DMS79 treated with DMSO at 0.1 percent for 48 hours (cell line): ENCODE results near the gene MED17.
"Not testable (repeated sequence)": the region's sequence is repeated elsewhere in the genome, so short reads cannot be mapped to it uniquely, and the experiment has no call there.

Experiments used
- DNase-seq: peaks from one replicate; lab custom pipeline; 2025; lab: John Stamatoyannopoulos, UW

The MED17 gene

DNA sequence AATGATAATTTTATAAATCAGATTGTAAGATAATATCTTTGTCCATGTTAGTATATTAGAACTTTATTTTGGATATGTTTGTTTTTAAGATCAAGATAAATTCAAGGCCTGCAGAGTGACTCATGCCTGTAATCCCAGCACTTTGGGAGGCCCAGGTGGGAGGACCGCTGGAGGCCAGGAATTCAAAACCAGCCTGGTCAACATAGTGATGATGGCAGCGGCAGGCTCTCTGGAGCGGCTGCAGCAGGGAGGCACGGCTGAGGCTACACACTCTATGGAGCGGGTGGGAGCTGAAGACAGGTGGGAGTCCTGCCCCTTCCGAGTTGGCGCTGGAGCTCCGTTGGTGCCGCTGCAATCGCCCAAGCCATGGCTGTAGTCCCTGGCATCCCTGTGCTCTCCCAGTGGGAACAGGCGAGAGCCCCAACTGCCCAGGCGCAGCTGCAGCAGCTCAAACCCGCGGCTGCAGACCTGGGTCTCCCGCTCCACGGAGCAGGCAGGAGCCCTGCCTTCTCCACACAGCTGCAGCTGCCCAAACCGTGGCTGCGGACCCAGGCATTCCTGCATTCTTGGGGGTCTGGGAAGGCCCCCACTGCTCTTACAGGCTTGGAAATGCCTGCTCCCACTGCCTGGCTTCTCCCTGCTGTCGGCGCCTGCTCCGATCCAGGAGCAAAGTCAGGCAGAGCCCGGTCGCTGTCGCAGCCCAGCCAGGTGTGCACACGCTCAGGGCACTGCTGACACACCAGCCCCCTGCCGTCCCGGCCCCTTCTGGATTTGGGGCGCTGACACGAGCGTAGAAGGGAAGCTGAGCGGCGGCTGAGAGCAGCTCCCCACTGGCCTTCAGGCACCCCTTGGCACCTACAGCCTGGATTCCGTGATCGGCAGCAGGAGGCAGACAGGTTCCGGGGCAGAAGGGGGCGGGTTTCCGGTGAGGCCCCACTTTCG is 25.9 kb upstream of the MED17 start:
- no peak for DNase-seq

DNA sequence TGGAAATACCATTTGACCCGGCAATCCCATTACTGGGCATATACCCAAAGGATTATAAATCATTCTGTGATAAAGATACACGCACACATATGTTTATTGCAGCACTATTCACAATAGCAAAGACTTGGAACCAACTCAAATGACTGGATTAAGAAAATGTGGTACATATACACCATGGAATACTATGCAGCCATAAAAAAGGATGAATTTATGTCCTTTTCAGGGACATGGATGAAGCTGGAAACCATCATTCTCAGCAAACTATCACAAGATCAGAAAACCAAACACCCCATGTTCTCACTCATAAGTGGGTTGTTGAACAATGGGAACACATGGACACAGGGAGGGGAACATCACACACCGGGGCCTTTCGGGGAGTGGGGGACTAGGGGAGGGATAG is 25.0 kb upstream of the MED17 start:
- not testable (repeated sequence) for DNase-seq

DNA sequence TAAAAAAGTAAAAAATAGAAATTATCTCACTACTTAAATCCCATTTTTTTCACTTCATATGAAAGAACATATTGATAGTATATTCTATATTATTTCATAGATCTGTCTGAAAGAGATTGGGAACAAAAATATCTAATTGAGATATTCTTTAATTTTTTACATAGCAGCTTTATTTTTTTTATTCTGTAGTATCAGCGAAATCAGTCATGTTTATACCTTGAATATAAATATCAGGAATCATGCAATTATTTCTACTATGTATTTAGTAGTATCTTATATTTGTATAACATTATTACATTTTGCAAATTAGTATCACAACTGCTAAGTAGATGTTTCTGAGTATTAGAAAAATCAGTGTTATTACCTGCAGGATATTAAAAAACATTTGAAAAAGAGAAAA is 22.2 kb upstream of the MED17 start:
- DNase-seq, result no peak

DNA sequence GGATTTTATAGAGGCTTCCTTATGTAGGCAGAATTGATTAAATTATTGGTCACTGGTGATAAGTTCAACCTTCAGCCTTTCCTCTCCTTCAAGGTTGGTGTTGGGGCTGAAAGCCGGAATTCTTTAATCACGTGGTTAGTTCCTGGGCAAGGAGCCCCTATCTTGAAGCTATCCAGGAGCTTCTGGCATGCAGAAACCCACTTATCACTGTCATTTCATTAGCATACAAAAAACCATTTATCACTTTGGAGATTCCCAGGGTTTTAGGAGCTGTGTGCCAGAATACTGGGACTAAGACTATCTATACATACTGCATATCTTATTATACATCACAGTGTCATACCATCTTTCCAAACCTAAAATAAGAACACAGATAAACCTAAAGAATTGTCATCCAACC is 18.5 kb upstream of the MED17 start:
- DNase-seq, result no peak

DNA sequence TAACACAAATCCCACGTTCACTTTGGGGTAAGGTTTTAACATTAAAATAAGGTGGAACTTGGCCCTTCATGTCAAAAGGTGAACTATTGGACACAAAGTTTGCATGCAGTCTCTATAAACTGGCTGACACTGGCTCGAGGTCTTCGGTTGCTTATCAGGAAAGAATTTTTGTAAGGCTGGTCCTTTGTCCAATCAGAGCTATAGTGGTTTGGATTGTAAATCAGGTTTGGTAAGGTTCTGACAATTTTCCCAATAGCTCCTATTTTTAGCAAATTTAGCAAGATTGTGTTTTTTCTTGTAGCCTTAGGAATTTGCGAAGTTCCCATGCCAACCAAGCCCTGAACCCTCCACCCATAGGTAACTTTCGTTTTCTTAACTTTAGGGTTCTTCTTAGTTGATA is 17.6 kb upstream of the MED17 start:
- DNase-seq, result no peak

DNA sequence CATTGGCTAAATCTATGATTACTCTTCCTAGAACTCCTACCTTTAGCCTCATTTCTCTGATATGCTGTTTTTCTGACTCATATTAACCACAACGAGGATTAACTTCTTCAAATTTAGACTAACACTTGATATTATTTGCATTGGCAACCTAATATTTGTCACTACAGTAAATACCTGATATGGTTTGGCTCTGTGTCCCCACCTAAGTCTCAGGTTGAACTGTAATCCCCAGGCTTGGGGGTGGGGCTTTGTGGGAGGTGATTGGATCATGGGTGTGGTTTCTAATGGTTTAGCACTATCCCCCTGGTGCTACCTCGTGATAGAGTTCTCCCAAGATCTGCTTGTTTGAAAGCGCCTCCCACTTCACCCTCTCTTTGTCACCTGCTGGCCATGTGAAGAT is 17.1 kb upstream of the MED17 start:
- no peak for DNase-seq

DNA sequence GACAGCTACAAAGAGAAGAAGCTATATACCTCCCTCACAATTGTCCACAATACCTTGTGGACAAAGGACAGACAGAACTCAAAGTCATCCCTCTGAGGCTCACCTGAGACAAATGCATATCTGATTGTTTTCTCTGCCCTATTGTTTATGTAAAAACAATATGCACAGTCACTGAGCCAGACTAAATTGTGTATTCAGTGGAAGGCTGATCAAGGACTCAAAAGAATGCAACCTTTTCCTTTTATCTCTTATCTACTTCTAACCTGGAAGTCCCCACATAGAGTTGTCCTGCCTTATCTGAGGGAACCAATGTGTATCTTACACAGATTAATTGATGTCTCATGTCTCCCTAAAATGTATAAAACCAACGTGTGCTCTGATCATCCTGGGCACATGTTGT is 13.9 kb upstream of the MED17 start:
- no peak for DNase-seq

DNA sequence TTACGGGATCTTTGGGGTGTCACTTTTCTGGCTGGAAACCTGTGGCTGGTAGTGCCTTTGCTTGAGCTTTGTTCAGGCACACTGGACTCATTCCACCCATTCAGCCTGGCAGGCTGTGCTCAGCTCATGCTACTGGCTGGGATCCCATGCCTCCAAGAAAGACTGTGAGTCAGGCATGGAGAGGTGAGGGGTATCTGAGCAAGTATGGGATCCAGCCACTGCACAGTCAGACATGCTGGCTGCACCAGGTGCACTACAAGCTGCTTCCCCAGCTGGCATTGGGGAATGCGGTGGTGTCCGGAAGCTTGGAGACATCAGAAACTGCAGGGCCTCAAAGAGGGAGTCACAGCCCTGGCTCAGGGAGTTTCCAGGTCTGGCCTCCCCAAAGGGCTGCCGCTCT is 12.0 kb upstream of the MED17 start:
- DNase-seq, result no peak

DNA sequence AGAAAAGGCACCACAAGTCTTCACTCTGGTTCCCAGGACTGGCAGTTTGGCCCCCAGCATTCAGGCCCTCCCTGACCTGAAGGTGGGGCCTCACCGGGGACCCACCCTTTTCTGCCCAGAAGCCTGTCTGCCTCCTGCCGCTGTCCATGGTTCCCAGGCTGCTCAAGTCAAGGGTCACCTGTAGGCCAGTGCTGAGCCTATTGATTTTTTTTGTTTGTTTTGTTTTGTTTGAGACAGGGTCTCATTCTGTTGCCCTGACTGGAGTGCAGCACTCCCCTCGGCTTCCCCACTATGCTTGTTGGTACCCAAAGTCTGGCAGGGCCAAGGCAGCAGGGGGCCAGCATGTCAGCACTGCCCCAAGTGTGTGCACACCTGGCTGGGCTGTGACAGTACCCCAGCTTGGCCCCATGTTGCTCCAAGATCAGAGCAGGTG is 11.0 kb upstream of the MED17 start:
- DNase-seq, result no peak

DNA sequence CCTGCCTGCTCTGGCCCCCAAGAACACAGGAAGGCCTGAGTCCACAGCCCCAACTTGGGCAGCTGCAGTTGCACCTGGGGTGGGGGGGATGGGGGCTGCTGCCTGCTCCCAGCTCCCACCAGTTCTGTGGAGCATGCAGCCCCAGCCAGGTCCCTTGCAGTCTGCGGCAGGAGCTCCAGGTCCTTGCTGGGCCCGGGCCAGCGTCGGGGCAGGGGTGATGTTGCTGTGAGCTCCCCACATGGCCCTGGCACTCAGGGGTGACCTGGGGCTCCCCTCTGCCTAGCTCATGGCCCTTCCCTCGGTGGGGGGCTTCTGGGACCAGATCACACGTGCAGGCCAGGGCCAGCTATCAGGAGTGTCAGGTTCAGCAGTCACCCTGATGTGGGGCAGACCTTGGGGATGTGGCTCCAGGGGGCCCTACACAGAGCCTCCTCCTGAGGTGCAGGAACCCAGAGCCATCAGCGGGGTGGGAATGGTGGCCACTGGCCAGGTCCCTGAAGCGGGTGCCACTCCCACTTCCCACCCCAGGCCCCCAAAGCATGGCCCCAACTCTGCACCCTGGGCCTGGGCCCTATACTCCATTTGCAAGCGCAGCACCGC is 10.4 kb upstream of the MED17 start:
- DNase-seq, result no peak

DNA sequence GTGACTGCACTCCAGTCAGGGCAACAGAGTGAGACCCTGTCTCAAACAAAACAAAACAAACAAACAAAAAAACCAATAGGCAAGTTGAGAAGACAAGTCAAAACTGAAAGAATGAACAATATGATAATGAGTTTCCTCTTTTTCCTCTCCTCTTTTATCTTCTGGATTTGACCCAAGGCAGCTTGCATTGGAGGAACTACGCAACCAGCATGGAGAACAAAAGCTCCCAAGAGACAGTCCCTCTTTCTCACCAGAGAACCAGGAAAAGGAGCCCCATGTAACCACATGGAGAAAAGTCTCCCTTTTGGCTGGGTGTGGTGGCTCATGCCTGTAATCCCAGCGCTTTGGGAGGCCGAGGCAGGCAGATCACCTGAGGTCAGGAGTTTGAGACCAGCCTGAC is 9.5 kb upstream of the MED17 start:
- DNase-seq, result not testable (repeated sequence)

DNA sequence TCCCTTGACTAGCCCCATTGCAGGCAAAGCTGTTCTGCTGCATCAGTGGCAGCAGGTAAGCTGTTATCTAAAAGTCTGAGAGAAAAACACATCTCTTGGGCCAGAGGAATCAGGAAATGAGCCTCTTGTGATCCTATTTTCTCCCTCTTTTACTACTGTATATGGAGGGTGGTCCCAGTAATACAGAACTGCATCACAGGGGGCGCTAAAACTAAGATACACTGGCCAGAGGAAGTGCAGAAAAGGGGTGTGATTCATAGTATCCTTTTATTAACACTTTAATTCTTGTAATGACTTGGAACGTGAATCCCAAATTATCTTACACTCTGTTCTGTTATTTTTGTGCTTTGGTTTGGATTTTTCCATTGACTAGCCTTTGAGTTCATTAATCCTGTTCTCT is 8.8 kb upstream of the MED17 start:
- no peak for DNase-seq

DNA sequence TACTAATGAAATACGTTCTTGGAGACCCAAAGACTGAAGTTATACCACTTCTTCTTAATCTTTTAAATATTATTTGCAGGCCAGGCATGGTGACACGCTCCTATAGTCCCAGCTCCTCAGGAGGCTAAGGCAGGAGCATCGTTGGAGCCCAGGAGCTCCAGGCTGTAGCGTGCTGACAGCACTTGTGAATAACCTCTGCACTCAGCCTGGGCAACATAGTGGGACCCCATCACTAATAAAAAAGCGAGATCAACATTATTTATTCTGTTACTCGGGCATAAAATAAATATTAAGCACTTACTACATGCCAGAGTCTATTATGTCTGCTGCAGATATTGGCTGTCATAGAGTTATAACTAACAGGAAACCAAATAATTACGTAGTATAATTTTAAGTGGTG is 720 bp upstream of the MED17 start:
- no peak for DNase-seq

DNA sequence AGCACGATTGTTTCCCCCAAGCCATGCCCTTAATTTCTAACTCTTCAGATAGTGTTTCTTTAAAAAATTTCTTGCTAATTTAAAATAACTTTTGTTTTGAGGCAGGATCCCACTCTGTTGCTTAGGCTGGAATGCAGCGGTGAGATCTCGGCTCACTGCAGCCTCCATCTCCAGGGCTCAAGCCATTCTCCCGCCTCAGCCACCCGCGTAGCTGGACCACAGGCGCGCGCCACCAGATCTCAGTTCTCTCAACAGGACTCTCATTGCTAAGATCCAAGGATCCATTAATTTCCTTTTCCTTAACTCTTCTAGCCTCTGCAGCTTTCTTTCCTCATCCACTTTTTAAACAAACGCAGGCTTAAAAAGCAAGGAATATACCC is 327 bp upstream of the MED17 start:
- DNase-seq, result no peak

DNA sequence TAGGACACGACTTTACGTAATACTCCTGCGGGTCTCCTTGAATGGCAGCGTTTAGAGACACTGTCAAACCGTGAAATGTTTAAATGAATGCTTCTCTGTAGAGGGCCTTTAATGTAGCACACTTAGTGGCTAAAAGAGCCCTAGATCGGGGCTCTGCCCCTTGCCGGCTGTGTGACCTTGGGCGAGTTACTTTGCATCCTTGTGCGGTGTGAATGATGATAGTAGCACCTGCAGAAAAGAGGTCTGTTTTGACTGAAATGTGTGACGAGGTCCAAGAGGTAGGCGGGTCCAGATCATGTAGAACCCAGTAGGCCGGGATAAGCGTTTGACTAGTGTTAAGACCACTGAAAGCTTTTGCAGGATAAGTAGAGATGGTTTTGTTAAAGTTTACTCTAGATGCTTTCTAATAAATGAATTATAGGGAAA is 866 bp downstream of the MED17 start:
- peak; percentile 64 for DNase-seq

DNA sequence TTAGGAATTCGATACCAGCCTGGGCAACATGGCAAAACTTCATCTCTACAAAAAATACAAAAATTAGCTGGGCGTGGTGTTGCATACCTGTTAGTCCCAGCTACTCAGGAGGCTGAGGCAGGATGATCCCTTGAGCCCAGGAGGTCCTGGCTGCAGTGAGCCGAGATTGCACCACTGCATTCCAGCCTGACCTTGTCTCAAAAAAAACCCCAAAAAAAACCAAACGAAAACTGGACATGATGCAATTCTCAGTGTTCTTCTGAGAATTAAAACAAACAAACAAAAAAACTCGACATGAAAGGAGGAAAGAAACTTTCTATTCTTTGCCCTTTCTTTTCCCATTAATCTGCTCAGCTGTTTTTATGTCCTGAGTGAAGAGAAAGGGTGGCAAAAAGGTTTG is 7.4 kb downstream of the MED17 start:
- no peak for DNase-seq

DNA sequence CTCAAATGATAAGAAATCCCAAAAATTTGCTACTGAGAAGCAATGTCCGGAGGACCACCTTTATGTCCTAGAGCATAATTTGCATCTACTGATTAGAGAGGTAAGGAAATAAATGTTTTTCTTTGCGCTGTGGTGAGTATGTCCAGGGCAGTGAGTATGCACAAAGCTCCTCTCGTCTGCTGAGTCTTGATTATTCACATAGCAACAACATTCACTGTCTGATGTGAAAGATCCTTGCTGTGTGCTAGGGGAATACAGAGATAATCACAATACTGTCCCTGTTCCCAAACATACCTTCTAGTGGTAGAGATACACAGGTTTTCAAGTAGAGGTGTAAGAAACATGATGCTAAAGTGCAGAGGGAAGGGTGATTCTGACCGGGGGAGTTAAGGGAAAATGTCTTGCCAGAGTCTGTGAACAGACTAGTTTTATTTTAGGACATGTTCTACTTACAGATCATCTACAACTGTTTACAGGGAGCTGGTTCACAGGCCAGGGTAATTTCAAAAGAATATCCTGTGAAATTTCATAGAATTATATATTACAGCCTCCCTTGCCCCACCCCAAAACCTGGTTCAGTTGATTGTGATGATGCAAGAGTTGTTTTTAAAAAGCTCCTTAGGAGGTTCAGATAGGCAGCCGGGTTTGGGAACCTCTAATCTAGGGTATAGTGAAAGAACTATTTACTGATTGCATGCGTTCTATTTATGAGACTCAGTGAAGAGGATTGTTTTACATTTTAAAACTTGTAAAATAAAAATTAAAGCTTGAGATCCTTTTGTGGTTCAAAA is 12.6 kb downstream of the MED17 start:
- DNase-seq, result no peak

DNA sequence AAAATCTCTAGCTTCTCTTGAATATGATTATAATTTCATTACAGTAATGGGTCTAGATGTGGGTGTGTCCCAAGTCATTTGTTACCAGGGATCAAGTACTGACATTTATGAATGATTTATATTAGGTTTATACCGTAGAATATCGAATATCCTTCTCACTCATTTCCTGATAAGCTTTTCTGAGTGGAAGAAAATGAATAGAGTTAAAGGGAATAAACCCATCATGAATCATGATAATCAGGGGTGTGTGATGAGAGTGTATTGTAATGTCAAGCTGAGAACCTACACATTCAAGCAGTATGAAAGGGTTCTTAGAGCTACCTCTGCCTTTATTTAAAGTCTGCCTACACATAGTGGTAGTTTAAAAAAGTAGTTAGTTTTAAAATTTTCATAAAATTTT is 17.3 kb downstream of the MED17 start:
- DNase-seq, result no peak

DNA sequence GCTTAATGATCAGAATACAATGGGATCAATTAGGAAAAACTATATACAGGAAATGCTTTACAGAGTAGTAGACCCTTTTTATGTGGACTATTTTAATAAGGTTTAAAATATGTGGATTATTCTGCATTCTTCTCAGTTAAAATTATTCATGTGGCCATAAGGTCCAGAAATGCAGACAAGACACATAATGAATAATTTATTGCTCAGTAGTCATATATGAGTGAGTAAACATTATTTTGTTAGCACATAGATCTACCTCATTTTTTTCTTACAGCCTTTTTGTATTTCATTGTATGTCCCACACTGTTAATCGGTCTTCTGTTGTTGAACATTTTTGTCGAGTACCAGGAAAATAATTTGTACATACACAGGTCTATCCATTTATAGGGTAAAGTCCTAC is 20.8 kb downstream of the MED17 start:
- DNase-seq, result no peak

DNA sequence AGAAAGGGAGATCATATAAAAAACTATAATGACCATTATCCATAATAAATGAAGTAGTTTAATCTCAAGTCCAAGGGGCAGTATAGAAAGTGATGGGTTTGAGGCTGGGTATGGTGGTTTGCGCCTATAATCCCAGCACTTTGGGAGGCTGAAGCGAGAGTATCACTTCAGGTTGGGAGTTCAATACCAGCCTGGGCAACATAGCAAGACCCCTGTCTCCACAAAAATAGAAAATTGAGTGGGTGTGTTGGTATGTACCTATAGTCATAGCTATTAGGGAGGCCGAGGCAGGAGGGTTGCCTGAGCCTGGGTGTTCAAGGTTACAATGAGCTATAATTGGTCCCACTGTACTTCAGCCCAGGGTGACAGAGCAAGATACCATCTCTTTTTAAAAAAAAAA is 23.9 kb downstream of the MED17 start:
- DNase-seq, result no peak

DNA sequence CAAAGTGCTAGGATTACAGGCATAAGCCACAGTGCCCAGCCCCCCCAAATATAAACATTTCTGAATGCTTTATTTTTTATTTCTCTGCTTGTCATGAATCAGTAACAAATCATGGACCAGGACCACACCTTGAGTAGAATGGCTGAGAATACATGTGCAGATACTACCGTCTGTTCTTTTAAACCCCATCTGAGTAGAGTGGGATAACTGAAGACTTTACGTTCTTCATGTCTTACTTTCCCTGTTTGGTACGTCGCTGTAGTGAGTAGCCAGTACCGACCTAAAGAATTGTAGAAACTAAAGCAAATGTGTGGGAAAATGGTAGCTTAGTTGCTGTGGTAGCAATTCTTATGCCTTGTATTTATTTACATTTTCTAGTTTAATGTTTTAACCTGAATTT is 29.9 kb downstream of the MED17 start:
- no peak for DNase-seq

DNA sequence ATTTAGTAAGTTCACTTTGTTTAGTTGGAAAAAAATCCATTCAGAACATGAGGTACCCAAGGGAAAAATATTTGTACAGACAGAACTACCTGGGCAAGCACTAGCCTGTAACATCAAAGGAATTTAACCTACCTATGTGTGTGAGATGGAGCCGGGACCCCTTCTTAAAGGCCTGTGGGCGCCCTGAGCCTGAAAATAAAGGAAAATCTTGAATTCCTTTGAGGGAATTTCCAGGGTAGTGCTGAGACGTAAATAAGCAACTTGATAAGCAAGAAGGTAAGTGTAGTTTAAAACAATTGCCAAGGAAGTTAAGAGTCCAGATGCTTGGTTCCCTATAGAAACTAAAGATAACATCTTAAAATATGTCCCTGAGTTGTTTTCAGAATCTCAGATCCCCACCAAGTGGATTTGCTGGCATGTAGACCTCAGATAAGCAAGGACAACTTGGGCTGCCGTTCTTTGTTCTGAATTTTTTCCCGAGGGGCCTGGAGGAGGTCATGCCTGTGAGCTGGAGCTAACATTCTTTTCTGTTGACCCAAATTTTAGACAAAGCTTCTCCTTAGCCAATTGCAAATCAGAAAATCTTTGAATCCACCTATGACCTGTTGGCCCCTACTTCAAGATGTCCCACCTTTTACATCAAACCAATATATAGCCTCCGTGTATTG is 31.0 kb downstream of the MED17 start:
- DNase-seq, result no peak
